ENCODE measurements around the gene NCAM2.
"Not testable (repeated sequence)": the region's sequence is repeated elsewhere in the genome, so short reads cannot be mapped to it uniquely, and the experiment has no call there.

NCAM2 gene

DNA sequence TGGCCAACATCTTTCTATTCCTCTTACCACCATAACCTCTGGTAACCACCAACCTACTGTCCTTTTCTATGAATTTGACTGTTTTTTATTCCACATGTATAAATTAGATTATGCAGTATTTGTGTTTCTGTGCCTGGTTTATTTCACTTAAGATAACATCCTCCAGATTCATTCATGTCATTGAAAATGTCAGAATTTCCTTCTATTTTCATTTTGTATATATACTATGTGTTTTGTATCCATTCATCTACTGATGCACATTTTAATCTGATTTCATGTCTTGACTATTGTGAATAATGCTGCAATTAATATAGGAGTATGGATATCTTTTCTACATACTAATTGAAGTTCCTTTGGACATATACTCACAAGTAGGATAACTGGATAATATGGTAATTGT lies 403.2 kb downstream of the NCAM2 start:
- Histone ChIP-seq H3K4me1 (no peaks in the 10 kb centered on the region), H3K9me3 (ENCODE audit: control insufficient read depth, low read length) (no peaks in the 10 kb centered on the region), H3K36me3 (ENCODE audit: control insufficient read depth, insufficient read depth, low read length) (no peaks in the 10 kb centered on the region), H3K27me3 (ENCODE audit: control insufficient read depth, insufficient read depth, low read length) (no peaks in the 10 kb centered on the region), H3K27ac (no peak overlapping the region), H2AFZ (no peak overlapping the region), H3K4me2 (ENCODE audit: low read length) (no peak overlapping the region), H3K9ac (no peak overlapping the region), H3K4me3 (ENCODE audit: low read depth, low read length) (no peak overlapping the region), H3K79me2 (no peaks in the 10 kb centered on the region)
- TF ChIP-seq, protein P1, sequence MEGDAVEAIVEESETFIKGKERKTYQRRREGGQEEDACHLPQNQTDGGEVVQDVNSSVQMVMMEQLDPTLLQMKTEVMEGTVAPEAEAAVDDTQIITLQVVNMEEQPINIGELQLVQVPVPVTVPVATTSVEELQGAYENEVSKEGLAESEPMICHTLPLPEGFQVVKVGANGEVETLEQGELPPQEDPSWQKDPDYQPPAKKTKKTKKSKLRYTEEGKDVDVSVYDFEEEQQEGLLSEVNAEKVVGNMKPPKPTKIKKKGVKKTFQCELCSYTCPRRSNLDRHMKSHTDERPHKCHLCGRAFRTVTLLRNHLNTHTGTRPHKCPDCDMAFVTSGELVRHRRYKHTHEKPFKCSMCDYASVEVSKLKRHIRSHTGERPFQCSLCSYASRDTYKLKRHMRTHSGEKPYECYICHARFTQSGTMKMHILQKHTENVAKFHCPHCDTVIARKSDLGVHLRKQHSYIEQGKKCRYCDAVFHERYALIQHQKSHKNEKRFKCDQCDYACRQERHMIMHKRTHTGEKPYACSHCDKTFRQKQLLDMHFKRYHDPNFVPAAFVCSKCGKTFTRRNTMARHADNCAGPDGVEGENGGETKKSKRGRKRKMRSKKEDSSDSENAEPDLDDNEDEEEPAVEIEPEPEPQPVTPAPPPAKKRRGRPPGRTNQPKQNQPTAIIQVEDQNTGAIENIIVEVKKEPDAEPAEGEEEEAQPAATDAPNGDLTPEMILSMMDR (IDR thresholded peaks at IDR 0.05) = no peak

DNA sequence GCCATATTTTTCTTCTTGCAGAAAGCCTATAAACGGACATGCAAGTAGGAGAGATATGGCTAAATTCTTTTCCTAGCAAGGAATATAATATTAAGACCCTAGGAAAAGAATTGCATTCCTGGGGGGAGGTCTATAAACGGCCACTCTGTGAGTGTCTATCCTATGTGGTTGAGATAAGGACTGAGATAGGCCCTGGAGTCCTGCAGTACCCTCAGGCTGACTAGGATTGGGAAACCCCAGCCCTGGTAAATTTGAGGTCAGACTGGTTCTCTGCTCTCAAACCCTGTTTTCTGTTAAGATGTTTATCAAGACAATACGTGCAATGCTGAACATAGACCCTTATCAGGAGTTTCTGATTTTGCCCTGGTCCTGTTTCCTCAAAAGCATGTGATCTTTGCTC lies 404.0 kb downstream of the NCAM2 start:
- not testable (repeated sequence) for H3K9me3 ChIP-seq (ENCODE audit: control insufficient read depth, low read length); H2AFZ ChIP-seq; H3K79me2 ChIP-seq; H3K4me1 ChIP-seq; H3K4me2 ChIP-seq (ENCODE audit: low read length); H3K27me3 ChIP-seq (ENCODE audit: control insufficient read depth, insufficient read depth, low read length); H3K9ac ChIP-seq; H3K4me3 ChIP-seq (ENCODE audit: low read depth, low read length); H3K36me3 ChIP-seq (ENCODE audit: control insufficient read depth, insufficient read depth, low read length); H3K27ac ChIP-seq

DNA sequence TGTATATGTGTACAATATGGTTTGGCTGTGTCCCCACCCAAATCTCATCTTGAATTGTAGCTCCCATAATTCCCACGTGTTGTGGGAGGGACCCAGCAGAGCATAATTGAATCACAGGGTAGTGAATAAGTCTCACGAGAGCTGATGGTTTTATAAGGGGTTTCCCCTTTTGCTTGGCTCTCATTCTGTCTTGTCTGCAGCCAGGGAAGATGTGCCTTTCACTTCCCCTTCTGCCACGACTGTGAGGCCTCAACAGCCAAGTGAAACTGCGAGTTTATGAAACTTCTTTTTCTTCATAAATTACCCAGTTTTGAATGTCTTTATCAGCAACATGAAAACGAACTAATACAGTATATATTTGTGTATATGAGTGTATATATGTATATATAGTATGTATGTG lies 406.1 kb downstream of the NCAM2 start:
- H3K9me3 ChIP-seq (ENCODE audit: control insufficient read depth, low read length); H3K27ac ChIP-seq; H3K36me3 ChIP-seq (ENCODE audit: control insufficient read depth, insufficient read depth, low read length); H3K4me3 ChIP-seq (ENCODE audit: low read depth, low read length); H3K79me2 ChIP-seq; H2AFZ ChIP-seq; H3K9ac ChIP-seq; H3K4me2 ChIP-seq (ENCODE audit: low read length); H3K27me3 ChIP-seq (ENCODE audit: control insufficient read depth, insufficient read depth, low read length); H3K4me1 ChIP-seq: not testable (repeated sequence)

DNA sequence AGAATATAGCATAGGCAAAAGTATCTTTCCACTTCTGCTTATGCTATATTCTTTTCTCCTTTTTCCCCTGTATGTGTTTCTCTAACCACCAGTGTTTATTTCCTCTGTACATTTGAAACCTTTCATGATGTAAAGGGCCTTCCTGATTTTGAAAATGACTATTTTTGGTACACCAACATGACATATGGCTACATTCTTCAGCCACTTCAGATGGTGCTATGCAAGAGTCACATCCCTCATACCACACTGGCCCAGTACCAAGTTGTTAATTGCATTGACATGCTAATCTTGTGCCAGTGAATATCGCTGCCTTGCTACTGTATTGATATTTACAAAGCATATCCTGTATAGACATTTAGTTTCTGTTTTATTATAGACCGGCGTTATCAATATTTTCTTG lies 408.7 kb downstream of the NCAM2 start:
- no peak overlapping the region for H3K4me2 ChIP-seq (ENCODE audit: low read length)
- no peak overlapping the region for H3K4me3 ChIP-seq (ENCODE audit: low read depth, low read length)
- H3K9me3 ChIP-seq (ENCODE audit: control insufficient read depth, low read length) = no peaks in the 10 kb centered on the region
- H3K4me1 ChIP-seq = no peaks in the 10 kb centered on the region
- no peaks in the 10 kb centered on the region for H3K36me3 ChIP-seq (ENCODE audit: control insufficient read depth, insufficient read depth, low read length)
- no peaks in the 10 kb centered on the region for H3K79me2 ChIP-seq
- no peak overlapping the region for H3K27ac ChIP-seq
- no peak overlapping the region for H2AFZ ChIP-seq
- no peak overlapping the region for H3K9ac ChIP-seq
- TF ChIP-seq, protein P1 (IDR thresholded peaks at IDR 0.05) = no peak
- H3K27me3 ChIP-seq (ENCODE audit: control insufficient read depth, insufficient read depth, low read length) = no peaks in the 10 kb centered on the region

DNA sequence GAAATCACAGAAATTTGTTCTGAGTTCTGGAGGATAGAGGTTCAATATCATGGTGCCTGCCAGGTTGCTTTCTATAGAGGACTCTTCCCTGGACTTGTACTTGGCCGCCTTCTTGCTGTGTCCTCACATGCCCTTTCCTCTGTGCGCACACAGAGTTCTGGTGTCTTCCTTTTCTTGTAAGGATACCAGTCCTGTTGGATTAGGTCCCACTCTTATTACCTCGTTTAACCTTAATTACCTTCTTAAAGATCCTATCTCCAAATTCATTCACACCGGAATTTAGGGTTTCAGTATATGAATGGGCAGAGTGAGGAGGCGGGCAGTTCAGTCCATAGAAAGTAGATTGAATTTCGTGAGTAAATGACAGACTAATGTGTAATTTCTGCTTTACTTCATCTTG lies 413.9 kb downstream of the NCAM2 start:
- Histone ChIP-seq H2AFZ (no peak overlapping the region), H3K4me3 (ENCODE audit: low read depth, low read length) (no peak overlapping the region), H3K4me2 (ENCODE audit: low read length) (no peak overlapping the region), H3K4me1 (no peaks in the 10 kb centered on the region), H3K36me3 (ENCODE audit: control insufficient read depth, insufficient read depth, low read length) (no peaks in the 10 kb centered on the region), H3K27ac (no peak overlapping the region), H3K27me3 (ENCODE audit: control insufficient read depth, insufficient read depth, low read length) (no peaks in the 10 kb centered on the region), H3K9me3 (ENCODE audit: control insufficient read depth, low read length) (no peaks in the 10 kb centered on the region), H3K79me2 (no peaks in the 10 kb centered on the region), H3K9ac (no peak overlapping the region)
- TF ChIP-seq, protein P1 (IDR thresholded peaks at IDR 0.05) = no peak

DNA sequence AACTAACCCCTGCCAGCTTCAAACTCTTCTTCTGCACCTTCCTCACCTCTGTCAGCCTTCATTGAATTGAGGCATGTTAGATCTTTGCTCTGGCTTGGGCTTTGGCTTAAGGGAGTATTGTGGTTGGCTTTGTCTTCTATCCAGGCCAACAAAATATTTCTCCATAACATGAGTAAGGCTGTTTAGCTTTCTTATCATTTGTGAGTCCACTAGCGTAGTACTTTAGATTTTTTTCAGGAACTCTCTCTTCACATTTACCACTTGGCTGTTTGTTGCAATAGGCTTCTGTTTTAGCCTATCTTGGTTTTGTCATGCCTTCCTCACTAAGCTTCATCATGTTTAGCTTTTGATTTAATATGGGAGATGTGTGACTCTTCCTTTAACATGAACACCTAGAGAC lies 417.5 kb downstream of the NCAM2 start:
- H3K27me3 ChIP-seq (ENCODE audit: control insufficient read depth, insufficient read depth, low read length) = no peaks in the 10 kb centered on the region

More for the DNA sequence above, 417.5 kb downstream of the NCAM2 start:
- Histone ChIP-seq H3K9ac (no peak overlapping the region), H3K27ac (no peak overlapping the region), H3K9me3 (ENCODE audit: control insufficient read depth, low read length) (no peaks in the 10 kb centered on the region), H3K4me1 (no peaks in the 10 kb centered on the region), H2AFZ (no peak overlapping the region), H3K4me2 (ENCODE audit: low read length) (no peak overlapping the region), H3K4me3 (ENCODE audit: low read depth, low read length) (no peak overlapping the region), H3K79me2 (no peaks in the 10 kb centered on the region), H3K36me3 (ENCODE audit: control insufficient read depth, insufficient read depth, low read length) (no peaks in the 10 kb centered on the region)
- TF ChIP-seq, protein P1 (IDR thresholded peaks at IDR 0.05) = no peak

All from parathyroid adenoma (tissue), 2 donors.